Stimulated activated CD8-positive, alpha-beta memory T cell treated with anti-CD3 and anti-CD28 coated beads, Interleukin-7, amount 100 ng/mL, for 24 hours (primary cell): Measurements from ENCODE around the gene TMEM244.
"Not testable (repeated sequence)": the region's sequence is repeated elsewhere in the genome, so short reads cannot be mapped to it uniquely, and the experiment has no call there.

ENCODE experiments used
- DNase-seq: peaks from one replicate; pipeline ENCODE4 v3.0.0-alpha.2; 2020; ENCODE audit warnings: low read depth

TMEM244 gene

DNA sequence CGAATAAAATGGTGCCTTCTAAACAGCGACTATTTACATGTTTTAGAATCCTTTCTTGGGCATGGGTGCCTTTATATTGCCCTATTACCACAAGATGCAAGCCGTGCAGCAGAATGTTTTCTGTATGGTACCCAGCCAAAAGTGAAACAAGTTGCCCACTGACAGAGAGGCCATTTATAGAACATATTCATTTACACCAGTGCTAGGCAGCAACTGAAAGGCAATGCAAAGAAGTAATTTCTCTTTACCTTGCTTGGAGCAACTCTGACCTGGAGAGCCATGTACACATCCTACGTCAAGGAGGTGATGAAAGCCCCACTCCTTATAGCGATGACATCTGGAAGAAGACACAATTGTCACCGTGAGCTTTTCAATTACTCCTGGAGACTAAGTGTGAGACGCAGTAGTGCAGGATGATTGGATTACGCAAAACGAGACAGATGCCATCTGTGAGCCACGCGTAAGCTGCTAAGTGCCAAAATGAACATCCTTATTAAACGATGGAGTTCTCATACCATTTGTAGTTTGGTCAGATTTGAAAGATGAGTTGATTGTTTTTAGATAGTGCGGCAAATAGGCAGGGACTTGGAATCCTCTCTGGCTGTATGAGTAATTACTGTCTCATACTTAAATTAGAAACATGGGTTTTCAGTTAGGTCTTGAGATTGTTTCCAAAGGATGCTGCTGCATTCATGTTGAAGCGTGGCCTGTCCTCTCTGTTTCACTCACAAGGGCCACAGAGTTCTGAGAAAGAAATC is at the start of gene TMEM244:
TMEM244 (minus strand) TSS at position 408 of the 758 bp plus-strand sequence; CDS start at position 281, 127 bp downstream.
- DNase-seq = no peak

DNA sequence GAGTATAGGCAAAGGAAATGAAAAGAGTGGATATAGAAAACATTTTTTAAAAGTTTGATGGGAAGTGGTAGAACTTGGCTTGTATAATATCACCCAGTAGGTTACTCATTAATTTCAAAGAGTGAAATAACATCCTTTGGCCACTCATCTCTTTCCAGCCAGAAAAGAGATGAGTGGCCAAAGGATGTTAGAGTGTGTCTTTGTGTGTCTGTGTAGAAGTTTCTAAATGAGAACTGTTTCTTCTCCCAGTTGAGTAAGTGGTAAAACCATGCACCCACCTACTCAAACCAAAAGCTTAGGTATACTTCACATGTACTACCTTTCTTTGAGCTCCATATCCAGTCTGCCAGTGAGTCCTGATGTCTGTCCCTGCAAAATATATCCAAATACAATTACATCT is 47.7 kb upstream of the TMEM244 start:
- no peak for DNase-seq

DNA sequence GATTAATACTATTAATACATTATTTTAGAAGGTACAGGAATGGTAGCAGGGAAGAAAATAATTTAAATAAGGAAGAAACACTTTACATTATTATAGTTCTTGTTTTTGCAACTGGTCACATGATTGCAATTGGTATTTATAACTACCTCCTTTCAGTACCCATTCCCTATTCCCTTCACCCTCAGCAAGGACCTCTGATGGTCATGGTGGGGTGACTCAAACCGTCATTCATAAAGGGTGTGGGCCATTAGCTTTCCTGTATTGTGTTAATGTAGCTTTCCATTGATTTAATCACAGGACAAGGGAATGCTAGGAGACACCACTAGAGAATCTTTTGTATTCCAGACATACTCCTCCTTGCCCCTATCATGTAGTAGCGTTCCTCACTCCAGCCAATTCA is 47.2 kb upstream of the TMEM244 start:
- DNase-seq = no peak

- no peak for DNase-seq
Measured at GRCh38 chr6:129906515-129907077, 45.5 kb upstream of the TMEM244 start.

DNA sequence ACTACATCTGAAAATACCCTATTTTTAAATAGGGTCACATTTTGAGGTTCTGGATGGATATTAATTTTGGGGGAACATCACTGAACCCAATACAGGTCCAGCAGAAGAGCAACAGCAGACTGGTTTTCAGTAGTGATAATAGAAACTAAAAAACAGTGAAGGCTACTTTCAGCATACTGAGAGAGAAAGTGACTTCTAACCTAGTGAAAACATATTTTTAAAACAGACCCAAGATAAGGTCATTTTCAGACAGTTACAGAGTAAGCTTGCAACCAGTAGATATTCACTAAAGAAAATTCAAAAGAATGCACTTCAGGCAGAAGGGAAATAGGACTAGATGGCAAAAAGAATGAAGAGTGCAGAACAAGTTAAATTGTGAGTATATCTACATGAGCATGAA is 42.0 kb upstream of the TMEM244 start:
- DNase-seq = no peak

DNA sequence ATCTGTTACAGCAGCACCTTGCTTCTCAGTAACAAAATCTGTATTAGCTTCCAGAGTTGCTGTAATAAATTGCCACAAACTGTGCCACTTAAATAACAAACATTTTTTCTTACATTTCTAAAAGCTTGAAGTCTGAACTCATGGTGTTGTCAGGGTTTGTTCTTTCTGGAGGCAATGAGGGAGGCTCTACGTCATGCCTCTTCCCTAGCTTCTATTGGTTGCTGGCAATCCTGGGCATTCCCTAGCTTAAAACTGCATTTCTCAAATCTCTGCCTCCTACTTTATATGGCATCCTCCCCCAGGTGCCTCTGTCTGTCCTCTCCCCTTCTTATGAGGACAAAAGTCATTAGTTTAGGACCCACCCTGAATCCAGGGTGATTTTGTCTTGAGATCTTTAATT is 41.6 kb upstream of the TMEM244 start:
- DNase-seq = no peak

- no peak for DNase-seq
Measured at GRCh38 chr6:129901910-129902309, 40.8 kb upstream of the TMEM244 start.

DNA sequence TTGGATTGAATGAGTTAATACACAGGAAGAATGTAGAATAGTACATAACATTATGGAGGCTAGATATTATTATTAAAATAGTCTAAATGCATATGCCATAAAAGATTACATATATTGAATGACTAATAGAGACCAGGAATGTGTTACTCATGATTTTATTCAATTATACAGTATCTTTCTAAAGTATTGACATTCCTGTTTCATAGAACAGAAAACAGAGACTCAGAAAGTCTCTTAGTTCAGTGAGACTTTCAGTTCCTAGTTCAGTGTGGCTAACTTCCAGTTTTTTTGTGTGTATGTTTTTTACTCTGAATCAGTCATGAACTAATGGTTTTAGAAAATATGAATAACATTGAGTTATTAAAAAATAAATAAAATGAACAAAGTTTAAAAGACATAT is 34.6 kb upstream of the TMEM244 start:
- no peak for DNase-seq

DNA sequence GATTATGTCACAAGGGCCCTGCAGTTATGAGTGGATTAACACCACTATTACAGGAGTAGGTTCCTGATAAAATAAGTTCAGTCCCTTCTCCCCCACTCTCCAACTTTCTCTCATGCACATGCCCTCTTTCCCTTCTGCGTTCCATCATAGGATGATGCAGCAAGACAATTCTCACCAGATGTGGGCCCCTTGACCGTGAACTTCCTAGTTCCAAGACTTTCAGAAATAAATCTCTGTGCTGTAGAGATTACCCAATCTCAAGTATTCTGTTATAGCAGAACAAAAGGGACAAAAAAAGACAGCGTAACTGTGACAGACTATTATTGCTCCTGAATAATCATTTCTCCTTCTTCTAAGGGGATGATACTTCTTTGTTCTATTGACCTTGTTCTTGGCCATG is 33.8 kb upstream of the TMEM244 start:
- DNase-seq = no peak

- DNase-seq = no peak
Measured at GRCh38 chr6:129893640-129894039, 32.5 kb upstream of the TMEM244 start.

GRCh38 chr6:129890701-129891100 is 29.6 kb upstream of the TMEM244 start:
- DNase-seq = no peak

DNA sequence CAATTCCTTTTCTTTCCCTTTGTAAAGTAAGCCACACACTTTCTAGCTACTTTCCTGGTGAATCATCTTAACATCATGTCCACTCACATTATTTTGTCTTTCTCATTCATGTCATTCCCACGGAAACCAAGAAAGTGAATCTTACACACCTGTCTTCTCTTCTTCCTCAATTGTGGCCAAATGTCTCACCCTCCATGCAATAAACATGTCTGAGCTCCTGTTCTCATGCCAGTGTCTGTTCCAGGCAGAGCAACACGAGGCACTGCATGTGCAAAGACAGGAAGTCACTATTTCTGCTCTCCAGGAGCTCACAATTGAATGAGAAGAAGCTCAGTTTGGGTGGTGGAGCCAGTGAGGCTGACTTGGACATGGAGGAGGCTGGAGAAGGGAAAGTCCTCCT is 29.0 kb upstream of the TMEM244 start:
- no peak for DNase-seq

DNA sequence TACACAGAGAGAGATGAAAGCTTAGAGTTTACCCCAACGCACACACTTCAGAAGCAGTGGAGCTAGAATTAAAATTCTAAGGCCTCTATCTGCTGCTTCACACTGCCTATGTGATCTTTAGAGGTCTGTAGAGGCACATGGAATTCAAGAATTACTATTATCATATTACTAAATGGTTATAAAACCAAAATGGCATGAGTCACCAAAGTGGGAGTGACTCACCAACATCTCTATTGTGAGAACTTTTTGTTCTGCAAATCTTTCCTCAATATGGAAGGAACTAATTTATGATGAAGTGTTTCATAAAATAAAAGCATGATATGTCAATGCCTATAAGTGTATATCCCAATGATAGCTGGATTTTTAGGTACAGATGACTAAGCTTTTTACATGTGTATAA is 28.5 kb upstream of the TMEM244 start:
- DNase-seq = no peak

DNA sequence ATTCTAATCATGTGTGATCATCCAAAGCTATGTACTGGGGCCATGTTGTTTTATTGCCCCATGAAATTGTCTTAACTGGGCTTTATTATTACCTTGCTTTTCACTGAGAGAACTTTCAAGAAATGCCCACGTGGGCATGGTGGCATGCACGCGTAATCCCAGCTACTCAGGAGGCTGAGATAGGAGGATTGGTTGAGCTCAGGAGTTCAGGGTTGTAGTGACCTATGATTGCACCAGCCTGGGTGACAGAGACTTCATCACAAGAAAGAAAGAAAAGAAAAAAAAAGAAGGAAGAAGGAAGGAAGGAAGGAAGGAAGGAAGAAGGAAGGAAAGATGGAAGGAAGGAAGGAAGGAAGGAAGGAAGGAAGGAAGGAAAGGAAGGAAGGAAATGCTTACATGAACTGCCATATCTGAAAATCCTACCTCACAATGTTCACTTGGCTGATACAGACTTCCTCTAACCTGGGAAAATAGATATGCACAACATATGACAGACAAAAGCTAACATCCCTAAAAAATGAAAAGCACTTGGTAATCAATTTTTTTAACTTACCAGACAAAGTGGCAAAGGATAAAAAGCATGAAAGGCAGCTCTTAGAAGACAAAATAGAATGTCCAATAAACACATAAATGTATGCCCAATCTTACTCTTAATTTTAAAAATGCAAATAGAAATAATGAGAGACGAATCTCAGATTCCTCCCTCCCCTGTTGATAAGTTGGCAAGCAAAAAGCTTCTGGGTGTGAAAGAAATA is 25.5 kb upstream of the TMEM244 start:
- DNase-seq = no peak

DNA sequence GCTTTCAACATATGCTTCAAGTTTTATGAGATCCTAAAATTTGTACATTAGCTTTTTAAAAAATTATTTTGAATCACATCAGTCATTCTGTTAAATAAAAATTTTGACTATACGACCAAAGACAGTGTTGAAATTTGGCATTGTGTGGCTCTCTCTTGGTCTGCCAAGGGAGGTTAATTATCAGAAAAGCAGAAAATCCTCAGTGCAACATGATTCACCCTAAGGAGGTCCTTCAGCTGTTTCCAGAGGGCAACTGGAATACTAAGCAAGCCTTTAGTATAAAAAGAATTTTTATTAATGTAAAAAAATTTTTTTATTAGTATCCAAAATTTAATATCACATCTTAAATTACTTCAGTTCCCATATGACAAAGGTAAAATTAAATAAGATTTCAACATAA is 23.1 kb upstream of the TMEM244 start:
- DNase-seq = no peak

DNA sequence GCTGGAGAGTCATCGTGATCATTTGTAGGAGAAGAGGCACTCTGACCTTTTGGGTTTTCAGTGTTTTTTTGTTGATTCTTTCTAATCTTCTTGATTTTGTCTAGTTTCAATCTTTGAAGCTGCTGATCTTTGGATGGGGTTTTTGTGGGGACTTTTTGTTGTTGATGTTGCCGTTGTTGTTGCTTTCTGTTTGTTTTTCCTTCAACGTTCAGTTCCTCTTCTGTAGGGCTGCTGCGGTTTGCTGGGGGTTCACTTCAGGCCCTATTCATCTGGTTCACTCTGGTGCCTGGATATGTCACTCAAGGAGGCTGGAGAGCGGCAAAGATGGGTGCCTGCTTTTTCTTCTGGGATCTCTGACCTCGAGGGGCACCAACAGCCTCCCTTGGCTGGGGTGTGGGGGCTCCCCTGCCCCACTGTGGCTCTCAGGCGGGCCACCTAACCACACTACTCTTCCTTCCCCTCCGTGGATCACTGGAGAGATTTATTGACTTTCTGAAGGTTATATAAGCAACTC is 21.5 kb upstream of the TMEM244 start:
- no peak for DNase-seq

DNA sequence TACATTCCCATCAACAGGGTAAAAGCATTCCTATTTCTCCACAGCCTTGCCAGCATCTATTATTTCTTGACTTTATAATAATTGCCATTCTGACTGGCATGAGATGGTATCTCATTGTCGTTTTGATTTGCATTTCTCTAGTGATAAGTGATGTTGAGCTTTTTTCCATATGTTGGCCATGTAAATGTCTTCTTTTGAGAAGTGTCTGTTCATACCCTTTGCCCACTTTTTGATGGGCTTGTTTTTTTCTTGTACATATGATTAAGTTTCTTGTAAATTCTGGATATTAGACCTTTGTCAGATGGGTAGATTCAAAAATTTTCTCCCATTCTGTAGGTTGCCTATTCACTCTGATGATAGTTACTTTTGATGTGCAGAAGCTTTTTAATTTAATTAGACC is 16.8 kb upstream of the TMEM244 start:
- not testable (repeated sequence) for DNase-seq

- no peak for DNase-seq
Measured at GRCh38 chr6:129875610-129876520, 14.8 kb upstream of the TMEM244 start.

- DNase-seq = no peak
Measured at GRCh38 chr6:129874837-129875236, 13.7 kb upstream of the TMEM244 start.

- DNase-seq = no peak
Measured at GRCh38 chr6:129872586-129872985, 11.5 kb upstream of the TMEM244 start.

GRCh38 chr6:129871221-129871620 is 10.1 kb upstream of the TMEM244 start:
- DNase-seq = no peak

DNA sequence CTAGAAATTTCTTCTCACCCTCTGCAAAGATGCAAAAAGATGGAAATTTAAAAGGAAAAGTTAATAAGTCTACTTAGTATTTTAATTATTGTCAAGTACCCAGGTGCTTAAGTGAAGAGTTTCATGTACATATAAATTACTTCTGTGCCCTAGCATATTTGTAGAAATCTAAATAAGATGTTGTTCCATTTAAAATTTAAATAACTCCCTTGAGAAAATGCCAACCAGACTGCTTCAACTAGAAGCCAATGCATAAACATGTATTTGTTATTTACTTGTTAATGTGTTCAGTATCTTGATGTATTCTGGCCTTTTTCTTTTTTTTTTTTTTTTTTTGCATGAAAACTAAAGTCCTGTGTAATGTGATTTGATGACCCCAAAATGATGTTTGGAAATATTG is 6.3 kb upstream of the TMEM244 start:
- no peak for DNase-seq
